ENCODE data around the gene EXOC2.

Gene EXOC2

DNA sequence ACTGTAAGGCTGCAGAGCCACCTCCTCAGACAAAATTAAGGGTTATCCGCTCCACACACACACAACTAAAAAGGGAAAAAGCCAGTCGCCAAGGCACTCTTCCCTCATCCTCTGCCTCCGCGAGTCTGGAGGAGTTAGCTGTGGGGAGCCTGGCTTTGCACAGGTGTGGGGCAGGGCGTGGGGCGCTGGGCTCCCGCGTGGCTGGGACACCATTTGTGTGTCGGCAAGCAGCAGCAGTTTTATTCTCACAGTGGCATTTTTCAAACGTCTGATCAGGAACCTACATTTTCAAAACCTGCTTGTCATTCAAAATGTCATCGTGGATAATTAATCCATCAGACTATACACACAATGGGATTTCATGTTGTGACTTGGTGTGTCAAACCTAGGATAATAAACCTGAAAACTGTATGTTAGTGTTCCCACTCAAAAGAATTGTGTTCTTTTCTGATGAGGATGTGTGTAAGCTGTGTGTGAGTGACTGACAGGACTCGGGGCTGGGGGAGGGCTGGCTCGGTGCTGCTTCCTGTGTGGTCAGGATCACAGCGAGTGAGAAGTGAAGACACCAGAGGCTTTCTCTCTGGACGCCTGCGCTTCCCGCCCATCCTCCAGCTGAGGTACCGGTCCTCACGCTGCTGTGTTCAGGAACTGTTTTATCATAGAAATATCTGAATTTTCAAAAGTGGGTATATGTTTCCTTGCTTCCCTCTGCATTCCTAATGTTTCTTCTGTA is 218.3 kb downstream of the EXOC2 start:
- FAIRE-seq: no peak
- no peak for DNase-seq (ENCODE audit: low spot score)

GRCh38 chr6:473768-474452 is 219.0 kb downstream of the EXOC2 start:
- no peak for DNase-seq (ENCODE audit: low spot score)
- FAIRE-seq: no peak

DNA sequence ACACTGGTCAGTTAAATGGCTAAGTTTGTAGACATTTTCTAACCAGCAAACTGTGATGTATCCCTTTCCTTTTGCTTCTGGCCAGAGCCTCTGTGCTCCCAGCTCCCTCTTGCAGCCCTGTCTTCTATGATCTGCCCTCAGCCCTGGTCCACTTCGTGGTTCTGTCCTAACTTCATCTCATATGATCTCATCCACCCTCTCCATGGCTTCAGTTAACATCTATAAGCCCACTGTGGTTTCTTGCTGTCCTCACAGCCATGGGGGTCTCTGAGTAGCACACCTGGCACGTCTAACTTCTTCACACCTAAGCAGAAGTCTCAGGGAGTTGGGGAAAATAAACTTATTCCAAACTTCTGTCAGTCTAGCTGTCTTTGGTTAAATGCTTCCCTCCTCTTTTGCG is 219.6 kb downstream of the EXOC2 start:
- no peak for DNase-seq (ENCODE audit: low spot score)
- no peak for FAIRE-seq

- no peak for FAIRE-seq
- DNase-seq (ENCODE audit: low spot score): no peak
Observed at GRCh38 chr6:470901-471448, 222.0 kb downstream of the EXOC2 start.

GRCh38 chr6:470051-470900 is 222.7 kb downstream of the EXOC2 start:
- no peak for DNase-seq (ENCODE audit: low spot score)
- no peak for FAIRE-seq

- DNase-seq (ENCODE audit: low spot score) (no peak), FAIRE-seq (no peak)
Observed at GRCh38 chr6:467671-468082, 225.3 kb downstream of the EXOC2 start.

- DNase-seq (ENCODE audit: low spot score) (no peak), FAIRE-seq (no peak)
Observed at GRCh38 chr6:467111-467510, 225.8 kb downstream of the EXOC2 start.

GRCh38 chr6:466564-466963 is 226.4 kb downstream of the EXOC2 start:
- DNase-seq (ENCODE audit: low spot score): no peak
- FAIRE-seq: no peak

- no peak for DNase-seq (ENCODE audit: low spot score)
- no peak for FAIRE-seq
Observed at GRCh38 chr6:465531-466348, 227.2 kb downstream of the EXOC2 start.

DNA sequence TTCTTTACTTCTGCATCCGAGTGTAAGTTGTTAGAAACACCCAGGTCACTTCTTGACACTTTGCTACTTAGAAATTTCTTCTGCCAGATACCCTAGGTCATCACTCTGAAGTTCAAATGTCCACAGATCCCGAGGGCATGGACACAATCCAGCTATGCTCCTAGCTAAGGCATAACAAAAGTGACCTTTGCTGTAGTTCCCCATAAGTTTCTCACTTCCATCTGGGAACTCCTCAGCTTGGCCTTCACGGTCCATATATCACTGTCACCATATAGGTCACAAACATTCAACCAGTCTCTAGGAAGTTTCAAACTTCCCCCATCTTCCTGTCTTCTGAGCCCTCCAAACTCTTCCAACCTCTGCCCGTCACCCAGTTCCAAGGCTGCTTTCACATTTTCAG is 236.1 kb downstream of the EXOC2 start:
- no peak for FAIRE-seq
- no peak for DNase-seq (ENCODE audit: low spot score)

DNA sequence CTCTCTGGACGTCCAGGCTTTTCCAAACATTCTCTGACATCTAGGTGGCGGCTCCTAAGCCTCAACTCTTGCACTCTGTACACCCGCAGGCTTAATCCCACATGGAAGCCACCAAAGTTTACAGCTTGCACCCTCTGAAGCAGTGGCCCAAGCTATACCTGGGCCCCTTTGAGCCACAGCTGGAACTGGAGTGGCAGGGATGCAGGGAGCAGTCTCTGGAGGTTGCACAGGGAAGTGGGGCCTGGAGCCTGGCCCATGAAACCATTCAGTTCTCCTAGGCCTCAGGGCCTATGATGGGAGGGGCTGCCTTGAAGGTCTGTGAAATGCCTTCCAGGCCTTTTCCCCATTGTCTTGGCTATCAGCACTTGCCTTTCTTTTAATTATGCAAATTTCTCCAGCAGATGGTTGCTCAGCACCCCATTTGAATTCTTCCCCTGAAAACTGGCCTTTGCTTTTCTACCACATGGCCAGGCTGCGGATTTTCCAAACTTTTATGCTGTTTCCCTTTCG is 236.5 kb downstream of the EXOC2 start:
- no peak for FAIRE-seq

GRCh38 chr6:455835-456234 is 237.1 kb downstream of the EXOC2 start:
- FAIRE-seq (no peak), DNase-seq (ENCODE audit: low spot score) (no peak)

More for the DNA sequence above, 236.5 kb downstream of the EXOC2 start:
- DNase-seq (ENCODE audit: low spot score): no peak

GRCh38 chr6:455006-455585 is 237.8 kb downstream of the EXOC2 start:
- FAIRE-seq (no peak), DNase-seq (ENCODE audit: low spot score) (no peak)

- DNase-seq (ENCODE audit: low spot score): no peak
- no peak for FAIRE-seq
Observed at GRCh38 chr6:454148-454991, 238.6 kb downstream of the EXOC2 start.

DNA sequence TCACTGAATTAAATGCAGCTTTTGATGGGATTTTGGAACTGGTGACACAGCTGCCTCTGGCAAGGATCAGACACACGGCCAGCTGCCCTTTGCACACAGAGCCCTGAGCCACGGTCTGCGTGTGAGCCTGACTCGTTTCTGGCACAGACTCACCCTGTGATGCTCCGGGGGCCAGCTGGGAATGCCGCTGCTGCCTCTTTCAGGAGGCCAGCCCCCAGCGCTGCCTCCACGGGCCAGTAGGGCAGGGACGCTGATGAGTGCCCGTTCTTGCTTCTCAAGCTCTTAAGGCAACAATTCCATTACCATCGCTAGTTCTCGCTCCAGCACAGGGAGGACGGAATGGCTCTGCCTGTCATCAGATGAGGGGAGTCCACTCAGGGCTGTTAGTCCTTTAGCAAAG is 239.8 kb downstream of the EXOC2 start:
- FAIRE-seq (no peak), DNase-seq (ENCODE audit: low spot score) (no peak)

GRCh38 chr6:452301-453067 is 240.5 kb downstream of the EXOC2 start:
- DNase-seq (ENCODE audit: low spot score) (no peak), FAIRE-seq (no peak)

GRCh38 chr6:451847-452246 is 241.1 kb downstream of the EXOC2 start:
- FAIRE-seq (no peak), DNase-seq (ENCODE audit: low spot score) (no peak)

GRCh38 chr6:451336-451735 is 241.6 kb downstream of the EXOC2 start:
- DNase-seq (ENCODE audit: low spot score) (no peak), FAIRE-seq (no peak)

All from RCC 7860 (cell line).